Measurements from ENCODE around the gene PDE8A. TPM values are rescaled to one million over a fixed set of nuclear protein-coding genes. Genes with fewer than 3 reads are reported as not detected.

Gene PDE8A
- total RNA-seq, 6 experiments from 2014 or later = 32.7 to 40.5 (median 37.4) TPM

- intact Hi-C loops (cut with DNase I) = no loop called here
- 69% methylated on average over 3 of the region's 4 CpGs for WGBS (ENCODE audit: insufficient coverage, low coverage, low lambda C conversion rate, missing lambda C conversion rate)
- Histone ChIP-seq H3K4me3 (no peak overlapping the region), H3K9me3 (no peaks in the 10 kb centered on the region), H3K4me1 (peaks cover 0 to 67% (median 24%) of the 10 kb centered on the region in 4 donors), H3K36me3 (no peaks in the 10 kb centered on the region), H3K27me3 (no peaks in the 10 kb centered on the region), H3K27ac (peak overlapping the region in 1 of 3 donors; percentile 64)
- ATAC-seq (peak in 1 of 4 donors; percentile 16), DNase-seq (no peak)
- no peak for TF ChIP-seq CTCF (IDR thresholded peaks at IDR 0.05)
- TF ChIP-seq POLR2A (IDR thresholded peaks at IDR 0.05) = no peak
These were observed 26.2 kb downstream of the PDE8A start for GRCh38 chr15:85007741-85008397.

- DNase-seq (no peak), ATAC-seq (no peak)
- TF ChIP-seq CTCF (IDR thresholded peaks at IDR 0.05) (no peak), POLR2A (IDR thresholded peaks at IDR 0.05) (no peak)
- no peaks in the 10 kb centered on the region for H3K36me3 ChIP-seq
- no peaks in the 10 kb centered on the region for H3K27me3 ChIP-seq
- no peak overlapping the region for H3K4me3 ChIP-seq
- peak overlapping the region; percentile 24 to 64 (median 43) for H3K27ac ChIP-seq
- WGBS (ENCODE audit: insufficient coverage, low coverage, low lambda C conversion rate, missing lambda C conversion rate) = 61% methylated on average over 4 of the region's 5 CpGs
- intact Hi-C loops (cut with DNase I) = no loop called here
- peaks cover 0 to 62% (median 24%) of the 10 kb centered on the region in 4 donors for H3K4me1 ChIP-seq
- H3K9me3 ChIP-seq = no peaks in the 10 kb centered on the region
These were observed 27.0 kb downstream of the PDE8A start for GRCh38 chr15:85008474-85009260.

- intact Hi-C loops (cut with DNase I) = no loop called here
- Histone ChIP-seq H3K4me3 (no peak overlapping the region), H3K4me1 (peaks cover 0 to 65% (median 24%) of the 10 kb centered on the region in 4 donors), H3K27me3 (no peaks in the 10 kb centered on the region), H3K9me3 (no peaks in the 10 kb centered on the region), H3K36me3 (no peaks in the 10 kb centered on the region), H3K27ac (peak overlapping the region; percentile 51 to 78 (median 64))
- DNase-seq (no peak), ATAC-seq (no peak)
- WGBS (ENCODE audit: insufficient coverage, low coverage, low lambda C conversion rate, missing lambda C conversion rate) = 24% methylated on average over 2 of the region's 2 CpGs
- TF ChIP-seq CTCF (IDR thresholded peaks at IDR 0.05) = no peak
- TF ChIP-seq POLR2A (IDR thresholded peaks at IDR 0.05) = no peak
These were observed 27.8 kb downstream of the PDE8A start for GRCh38 chr15:85009435-85009834.

- intact Hi-C loops (cut with DNase I) = no loop called here
- Histone ChIP-seq H3K36me3 (no peaks in the 10 kb centered on the region), H3K27me3 (no peaks in the 10 kb centered on the region), H3K9me3 (no peaks in the 10 kb centered on the region), H3K4me1 (peaks cover 0 to 64% (median 24%) of the 10 kb centered on the region in 4 donors), H3K4me3 (no peak overlapping the region), H3K27ac (peak overlapping the region; percentile 51 to 78 (median 64))
- ATAC-seq = no peak
- TF ChIP-seq POLR2A (IDR thresholded peaks at IDR 0.05) (no peak), CTCF (IDR thresholded peaks at IDR 0.05) (no peak)
- no peak for DNase-seq
These were observed 28.4 kb downstream of the PDE8A start for GRCh38 chr15:85010071-85010385.

All from right lobe of liver (tissue), 6 donors.